GM19240 (cell line): Measurements from ENCODE around the gene LPIN1.
"Not testable (repeated sequence)": the region's sequence is repeated elsewhere in the genome, so short reads cannot be mapped to it uniquely, and the experiment has no call there.

ENCODE experiments used
- DNase-seq: peaks from one replicate; pipeline ENCODE4 v3.0.0; 2011; ENCODE audit warnings: low spot score; ENCODE audit not compliant: insufficient read length

Gene LPIN1

GRCh38 chr2:11743846-11744553 is 2.4 kb upstream of the LPIN1 start:
- DNase-seq = peak; percentile 56

DNA sequence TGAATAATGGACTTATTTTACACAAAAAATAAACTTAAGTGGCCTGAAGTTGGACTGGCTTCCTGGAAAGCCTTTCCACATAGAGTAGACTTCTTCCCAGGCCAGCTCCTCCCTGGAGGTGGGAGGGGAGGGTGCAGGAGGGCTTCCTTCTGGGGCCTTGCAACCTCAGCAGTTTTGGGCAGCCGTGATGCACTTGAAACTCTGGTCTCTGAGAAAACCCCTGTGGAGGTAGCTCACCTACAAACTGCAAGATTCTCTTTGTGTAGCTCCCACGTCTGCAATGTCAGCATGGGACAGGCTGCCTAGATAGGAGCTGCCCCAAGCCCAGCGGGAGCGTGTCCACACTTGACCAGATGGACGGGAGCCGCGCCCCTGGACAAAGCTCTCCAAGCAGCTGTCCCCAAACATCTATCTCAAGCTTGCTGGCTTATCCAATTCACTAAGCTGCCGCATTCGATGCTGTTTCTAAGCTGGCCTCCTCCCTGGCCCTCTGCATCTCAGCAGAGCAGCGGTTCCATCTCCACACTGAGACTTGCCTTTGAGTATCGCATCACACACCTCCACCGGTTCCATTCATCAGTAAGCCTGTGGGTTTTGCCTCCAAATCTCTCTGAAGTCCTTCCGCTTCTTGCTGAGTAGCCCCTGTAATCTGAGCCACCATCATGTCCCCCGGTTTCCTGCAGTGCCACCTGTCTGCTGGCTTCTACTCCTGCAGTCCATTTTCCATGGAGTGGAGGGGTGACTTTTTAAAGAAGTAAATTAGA is 1.6 kb upstream of the LPIN1 start:
- no peak for DNase-seq

- DNase-seq = no peak
These were observed 638 bp upstream of the LPIN1 start for GRCh38 chr2:11745613-11746375.

DNA sequence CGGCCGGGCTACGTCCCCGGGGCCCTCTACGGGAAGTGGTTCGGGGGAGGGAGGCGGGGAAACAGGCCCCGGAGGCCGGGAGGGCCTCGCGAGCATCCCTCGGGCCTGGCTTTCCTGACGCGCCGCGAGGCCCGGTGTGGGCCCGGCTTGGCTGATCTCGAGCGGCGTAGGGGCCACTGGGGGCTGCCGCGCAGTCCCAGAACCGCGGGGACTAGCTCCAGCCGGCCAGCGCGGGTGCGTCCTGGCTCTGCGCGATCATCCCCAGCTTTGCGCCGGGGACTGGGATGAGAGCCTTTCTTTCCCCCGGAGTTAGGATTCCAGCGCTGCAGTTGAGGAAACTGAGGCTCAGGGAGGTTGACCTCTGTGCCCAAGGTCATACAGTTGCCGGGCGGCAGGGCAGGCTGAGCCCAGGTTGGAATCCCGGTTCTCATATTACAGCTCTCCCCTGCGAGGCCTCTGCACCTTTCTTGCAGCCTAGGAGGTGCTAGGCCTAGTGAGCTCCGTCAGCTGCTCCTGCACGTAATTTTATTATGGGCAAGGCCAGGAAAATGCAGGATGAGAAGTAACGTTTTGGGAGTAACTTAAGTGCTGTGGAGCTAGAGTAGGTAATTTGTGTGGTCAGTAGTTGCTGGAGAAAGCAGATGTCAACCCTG is 501 bp downstream of the LPIN1 start:
- no peak for DNase-seq

DNA sequence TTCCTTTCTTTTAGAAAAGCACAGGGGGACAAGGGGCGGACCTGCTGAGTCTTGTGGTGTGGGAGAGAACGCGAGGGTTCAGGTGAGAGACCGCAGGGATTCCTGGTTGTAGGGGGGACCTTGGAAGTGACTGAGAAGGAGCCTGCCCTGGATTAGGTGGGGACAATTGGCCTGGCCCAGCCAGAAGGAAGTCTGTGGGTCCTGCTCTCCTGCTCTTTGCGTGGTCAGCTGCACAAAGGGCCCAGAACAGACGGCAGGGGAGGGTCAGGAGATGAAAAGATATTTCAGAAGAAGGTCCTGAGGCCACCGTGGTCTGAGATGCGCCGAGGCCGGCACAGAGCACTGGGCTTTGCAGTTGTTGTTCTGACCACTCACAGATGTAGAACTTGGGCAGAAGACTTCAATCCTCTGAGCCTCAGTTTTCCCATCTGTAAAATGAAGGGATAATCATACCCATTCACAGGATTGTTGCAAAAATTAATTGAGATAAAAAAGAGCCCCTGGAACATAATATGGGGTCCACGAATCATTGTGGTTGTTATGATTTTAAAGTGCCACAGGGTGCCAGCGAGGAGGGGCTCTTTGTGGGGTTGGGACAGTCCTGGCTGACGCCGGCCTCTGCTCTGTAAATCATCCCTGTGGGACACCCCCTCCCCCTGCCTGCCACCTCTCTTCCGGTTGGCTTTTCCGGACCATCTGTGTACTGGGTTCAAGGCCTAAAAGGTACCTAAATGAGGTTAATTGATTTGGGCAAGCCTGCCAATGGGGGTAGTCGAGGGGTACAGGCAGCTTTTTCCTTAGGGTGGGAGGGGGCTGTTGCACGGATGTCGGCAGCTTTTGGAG is 1.8 kb downstream of the LPIN1 start:
- no peak for DNase-seq

DNA sequence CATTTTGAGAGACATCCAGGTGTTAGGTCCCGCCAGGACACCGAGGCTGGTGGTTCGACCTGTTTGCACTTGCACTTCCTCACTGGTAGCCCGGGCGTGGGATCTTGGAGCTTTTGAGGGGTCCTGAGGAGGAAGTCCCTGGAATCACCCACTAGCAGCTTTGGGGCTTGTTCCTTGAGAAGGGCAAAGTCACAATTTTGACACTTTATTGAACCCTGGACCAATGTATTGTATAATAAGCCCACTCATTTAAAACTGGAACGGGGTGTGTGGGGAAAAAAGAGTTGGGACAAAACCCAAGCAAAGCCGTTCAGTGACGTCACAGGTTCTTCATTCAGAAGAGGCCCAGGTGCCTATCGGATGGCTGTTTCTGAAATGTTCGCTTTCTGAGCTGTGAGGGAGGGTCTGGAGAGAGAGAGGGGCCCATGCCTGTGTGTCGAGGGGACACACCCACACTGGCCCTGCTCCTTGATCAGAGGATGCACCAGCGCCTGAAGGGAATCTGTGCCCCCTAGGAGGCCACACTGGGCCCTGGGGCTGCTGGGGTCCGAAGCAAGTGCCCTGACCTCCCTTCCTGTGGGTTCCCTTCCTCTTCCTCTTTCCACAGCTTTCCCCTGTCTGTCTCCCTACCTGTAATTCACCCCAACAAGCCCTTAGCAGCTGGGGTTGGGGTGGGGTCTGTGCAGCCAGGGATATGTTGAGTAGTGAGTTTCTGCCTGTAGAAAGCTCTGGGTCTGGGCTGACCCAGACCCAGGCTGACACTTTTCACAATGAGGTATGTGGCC is 2.6 kb downstream of the LPIN1 start:
- no peak for DNase-seq

- DNase-seq = no peak
These were observed 3.4 kb downstream of the LPIN1 start for GRCh38 chr2:11749646-11750349.

DNA sequence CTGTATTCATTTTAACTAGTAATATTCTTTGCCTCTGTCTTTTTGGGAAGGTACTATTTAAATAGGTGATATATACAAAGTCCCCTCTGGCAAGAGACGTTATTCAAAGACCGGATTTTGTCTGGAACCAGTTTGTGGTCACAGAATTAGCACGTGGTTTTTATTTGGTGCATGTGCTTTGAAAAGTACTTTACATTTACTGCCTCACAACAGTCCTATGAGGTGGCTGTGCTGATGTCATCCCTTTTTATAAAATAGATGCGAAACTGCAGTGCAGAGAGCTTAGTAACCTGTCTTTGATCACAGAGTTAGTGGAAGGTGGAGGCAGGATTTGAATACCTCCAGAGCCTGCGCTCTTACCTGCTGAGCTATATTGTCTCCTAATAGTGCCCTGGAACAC is 4.0 kb downstream of the LPIN1 start:
- no peak for DNase-seq

GRCh38 chr2:11750917-11751316 is 4.5 kb downstream of the LPIN1 start:
- no peak for DNase-seq

- no peak for DNase-seq
These were observed 6.5 kb downstream of the LPIN1 start for GRCh38 chr2:11752906-11753305.

- DNase-seq = peak; percentile 54
These were observed 7.0 kb downstream of the LPIN1 start for GRCh38 chr2:11753452-11753885.

- peak; percentile 41 for DNase-seq
These were observed 7.7 kb downstream of the LPIN1 start for GRCh38 chr2:11753886-11754699.

GRCh38 chr2:11754700-11755015 is 8.2 kb downstream of the LPIN1 start:
- DNase-seq = no peak

- DNase-seq = no peak
These were observed 10.7 kb downstream of the LPIN1 start for GRCh38 chr2:11757101-11757500.

- DNase-seq = no peak
These were observed 11.8 kb downstream of the LPIN1 start for GRCh38 chr2:11758187-11758586.

- no peak for DNase-seq
These were observed 12.2 kb downstream of the LPIN1 start for GRCh38 chr2:11758647-11759046.

GRCh38 chr2:11759182-11759975 is 12.9 kb downstream of the LPIN1 start:
- DNase-seq = not testable (repeated sequence)

GRCh38 chr2:11761259-11761658 is 14.8 kb downstream of the LPIN1 start:
- no peak for DNase-seq
